ENCODE measurements around the gene NR2C2AP.
"Not testable (repeated sequence)": the region's sequence is repeated elsewhere in the genome, so short reads cannot be mapped to it uniquely, and the experiment has no call there.

The NR2C2AP gene

GRCh38 chr19:19179548-19180441 lies 23.4 kb downstream of the NR2C2AP start:
- no peak for DNase-seq

- DNase-seq = no peak
These were observed 26.3 kb downstream of the NR2C2AP start for GRCh38 chr19:19176950-19177349.

DNA sequence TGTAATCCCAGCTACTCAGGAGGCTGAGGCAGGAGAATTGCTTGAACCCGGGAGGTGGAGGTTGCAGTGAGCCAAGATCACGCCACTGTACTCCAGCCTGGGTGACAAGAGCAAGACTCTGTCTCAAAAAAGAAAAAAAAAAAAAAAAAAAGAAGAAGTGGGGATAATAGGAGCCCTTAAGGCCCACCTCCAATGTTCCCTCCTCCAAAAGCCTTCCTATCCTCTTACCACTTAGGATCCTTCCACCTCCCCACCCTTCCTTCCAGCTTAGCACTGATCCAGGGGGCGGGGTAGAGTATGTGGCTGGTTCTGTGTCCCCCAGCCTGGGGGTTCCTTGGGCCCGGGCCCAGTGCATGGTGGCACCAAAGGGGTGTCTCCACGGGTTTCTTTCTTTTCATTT lies 30.0 kb downstream of the NR2C2AP start:
- DNase-seq = not testable (repeated sequence)

DNA sequence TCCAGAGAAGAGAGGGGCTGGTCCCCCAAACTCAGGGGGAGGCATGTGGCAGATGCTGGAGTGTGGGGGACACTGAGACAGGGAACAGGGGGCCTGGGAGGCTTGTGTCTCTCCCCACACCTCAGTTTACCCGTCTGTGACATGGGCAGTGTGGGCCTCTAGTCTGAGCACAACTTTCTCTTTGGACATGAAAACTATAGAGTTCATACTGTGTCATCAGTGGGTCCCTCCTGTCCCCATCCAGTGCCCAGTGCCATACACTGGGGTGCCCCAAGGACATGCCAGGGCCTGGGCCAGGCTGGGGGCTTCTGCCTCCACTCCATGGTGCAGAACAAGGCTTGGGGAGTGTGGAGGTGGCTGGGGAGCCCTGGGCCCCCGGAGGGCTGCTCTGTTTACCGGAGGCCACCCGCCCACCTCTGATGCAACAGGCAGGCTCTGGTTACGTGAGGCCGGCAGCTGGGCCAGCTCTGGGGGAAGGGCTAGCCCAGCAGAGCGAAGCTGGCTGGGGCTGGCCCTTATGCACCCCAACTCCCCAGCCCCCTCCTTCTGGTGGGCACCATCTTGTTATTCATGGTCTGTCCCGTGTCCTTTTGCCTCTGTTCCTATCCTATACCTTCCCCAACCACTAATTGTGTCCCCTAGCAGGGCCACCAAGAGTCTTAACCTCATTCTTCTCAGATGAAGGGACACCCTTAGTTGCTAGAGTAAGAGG lies 31.2 kb downstream of the NR2C2AP start:
- peak; percentile 79 for DNase-seq

DNA sequence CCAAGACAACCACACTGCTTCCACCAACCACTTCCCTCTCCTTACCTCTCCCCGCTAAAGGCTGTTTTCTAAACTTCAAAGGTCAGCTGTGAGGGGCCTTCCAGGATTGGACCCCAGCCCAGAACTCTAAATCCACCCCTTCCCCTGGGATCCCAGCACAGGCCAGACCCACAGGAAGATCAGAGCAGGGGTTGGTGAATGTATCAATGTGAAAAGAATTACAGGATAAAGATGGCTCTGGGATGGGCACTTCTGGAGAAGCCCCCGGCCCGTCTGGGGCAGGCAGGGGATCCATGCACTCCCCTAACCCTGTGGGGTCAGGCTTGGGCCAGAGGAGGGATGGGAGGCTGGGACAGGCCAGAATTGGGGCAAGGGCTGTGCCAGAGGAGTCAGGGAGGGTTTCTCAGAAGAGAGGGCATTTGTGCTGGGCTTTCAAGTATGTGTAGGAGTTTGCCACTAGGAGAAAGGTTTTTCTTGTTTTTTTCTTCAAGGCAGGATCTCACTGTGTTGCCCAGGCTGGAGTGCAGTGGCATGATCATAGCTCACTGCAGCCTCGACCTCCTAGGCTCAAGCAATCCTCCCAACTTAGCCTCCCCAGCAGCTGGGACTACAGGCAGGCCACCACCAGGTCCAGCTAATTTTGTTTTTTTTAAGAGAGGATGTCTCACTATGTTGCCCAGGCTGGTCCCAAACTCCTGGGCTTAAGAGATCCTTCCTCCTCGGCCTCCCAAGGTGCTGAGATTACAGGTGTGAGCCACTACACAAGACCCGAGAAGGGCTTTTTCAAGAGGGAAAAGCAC lies 32.1 kb downstream of the NR2C2AP start:
- DNase-seq = peak; percentile 54

GRCh38 chr19:19170053-19170872 lies 33.0 kb downstream of the NR2C2AP start, which contains the start of gene MEF2B:
Gene MEF2B, minus strand, starts transcription at chr19:19170263. Its CDS starts 19,528 bp downstream, at chr19:19150735.
- DNase-seq = peak; percentile 56

- DNase-seq = no peak
These were observed 33.8 kb downstream of the NR2C2AP start for GRCh38 chr19:19169236-19170052.

GRCh38 chr19:19167612-19168011 lies 35.6 kb downstream of the NR2C2AP start:
- DNase-seq = no peak

GRCh38 chr19:19165396-19165795 lies 37.8 kb downstream of the NR2C2AP start:
- no peak for DNase-seq

- DNase-seq = no peak
These were observed 40.7 kb downstream of the NR2C2AP start for GRCh38 chr19:19162495-19162894.

GRCh38 chr19:19160461-19161035 lies 42.7 kb downstream of the NR2C2AP start:
- no peak for DNase-seq

DNA sequence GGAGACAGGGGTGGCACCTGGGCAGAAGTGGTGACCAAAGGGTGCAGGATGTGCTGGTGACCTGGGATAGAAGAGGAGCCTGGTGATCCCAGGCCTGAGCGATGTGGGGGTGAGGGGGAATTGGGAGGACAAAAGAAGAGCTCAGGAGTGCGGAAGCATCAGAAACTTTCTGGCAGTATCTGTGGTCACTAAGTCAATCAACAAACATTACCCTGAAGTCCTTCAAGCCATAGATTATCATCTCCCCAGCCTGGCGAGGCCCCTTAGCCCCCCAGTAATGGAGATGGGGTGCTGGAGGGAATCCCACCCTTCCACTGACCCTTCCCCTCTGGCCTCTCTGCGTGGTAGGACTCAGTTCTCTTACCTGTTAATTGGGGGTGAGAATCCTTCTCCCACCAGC lies 43.7 kb downstream of the NR2C2AP start:
- DNase-seq = no peak

DNA sequence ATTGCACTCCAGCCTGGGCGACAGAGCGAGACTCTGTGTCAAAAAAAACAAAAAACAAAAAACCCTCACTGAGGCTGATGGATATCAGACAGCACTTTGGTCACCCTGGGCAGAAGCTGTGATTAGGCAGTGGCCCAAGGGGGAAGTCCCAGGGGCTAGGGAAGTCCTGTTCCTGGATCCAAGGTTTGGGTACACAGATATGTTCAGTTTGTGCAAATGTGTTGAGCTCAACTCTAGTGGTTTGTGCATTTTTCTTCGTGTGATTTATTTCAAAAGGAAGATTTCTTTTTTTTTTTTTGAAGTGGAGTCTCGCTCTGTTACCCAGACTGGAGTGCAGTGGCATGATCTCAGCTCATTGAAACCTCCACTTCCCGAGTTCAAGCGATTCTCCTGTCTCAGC lies 45.4 kb downstream of the NR2C2AP start:
- DNase-seq = no peak

DNA sequence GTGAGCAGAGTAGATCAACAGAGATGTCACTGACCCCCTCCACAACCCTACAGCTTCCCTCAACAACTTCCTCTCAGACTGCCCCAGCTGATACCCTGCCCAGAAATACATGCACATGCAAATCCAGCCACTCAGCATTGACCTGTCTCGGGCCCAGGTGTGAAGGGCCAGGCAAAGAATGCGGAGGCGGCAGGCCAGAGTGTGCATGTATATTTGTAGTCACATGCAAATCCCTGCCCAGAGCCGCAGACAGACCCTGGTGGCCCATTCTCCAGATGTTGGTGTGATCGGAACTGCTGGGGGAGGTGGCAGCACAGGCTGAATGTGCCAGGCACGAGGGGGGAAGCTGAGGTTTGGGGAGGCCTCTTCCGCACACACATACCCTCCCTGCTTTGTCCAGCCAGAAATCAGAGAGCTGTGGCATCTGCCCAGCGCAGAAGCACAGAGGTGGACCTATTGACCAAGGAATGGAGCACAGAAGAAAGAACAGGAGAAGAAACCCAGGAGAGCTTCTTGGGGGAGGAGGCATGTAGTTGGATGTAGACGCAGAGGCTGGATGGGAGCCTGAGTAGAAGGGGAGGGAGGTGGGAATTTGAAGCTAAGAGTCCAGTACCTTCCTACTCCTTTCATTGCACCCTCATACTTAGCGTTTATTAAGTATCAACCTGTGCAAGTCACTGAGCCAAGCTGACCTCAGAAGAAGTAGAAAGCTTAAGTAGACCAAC lies 47.6 kb downstream of the NR2C2AP start:
- no peak for DNase-seq

- DNase-seq = no peak
These were observed 48.3 kb downstream of the NR2C2AP start for GRCh38 chr19:19154768-19155494.

DNA sequence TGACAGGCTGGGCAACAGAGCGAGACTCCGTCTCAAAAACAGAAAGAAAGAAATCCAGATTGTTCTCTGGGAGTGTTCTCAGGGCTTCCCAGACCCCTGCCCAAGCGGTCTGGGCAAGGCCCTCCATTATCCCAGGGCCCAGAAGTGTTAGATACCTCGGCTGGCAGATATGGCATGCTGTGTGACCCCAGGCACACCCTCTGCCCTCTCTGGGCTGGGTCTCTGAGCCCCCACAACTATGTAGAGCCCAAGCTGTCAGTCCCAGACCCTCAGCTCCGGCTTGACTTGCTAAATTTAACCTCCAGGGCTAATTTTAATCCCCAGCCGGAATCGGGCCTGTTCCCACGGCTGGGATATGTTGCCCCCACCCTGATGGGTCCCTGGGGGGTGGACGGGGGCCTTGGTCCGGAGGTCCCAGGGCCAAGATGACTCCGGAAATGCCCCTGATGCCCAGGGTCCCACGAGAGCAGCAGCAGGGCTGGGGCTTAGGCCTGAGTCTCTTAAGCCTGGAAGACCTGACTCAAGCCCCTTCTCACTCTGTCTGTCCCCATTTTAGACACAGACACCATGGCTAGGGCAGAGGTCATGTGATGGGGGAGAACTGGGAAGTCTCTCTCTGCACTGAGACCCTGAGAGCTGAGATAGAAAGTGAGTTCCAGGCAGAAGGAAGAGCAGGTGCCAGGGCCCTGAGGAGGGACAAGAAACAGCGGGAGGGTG lies 50.4 kb downstream of the NR2C2AP start:
- DNase-seq = no peak

DNA sequence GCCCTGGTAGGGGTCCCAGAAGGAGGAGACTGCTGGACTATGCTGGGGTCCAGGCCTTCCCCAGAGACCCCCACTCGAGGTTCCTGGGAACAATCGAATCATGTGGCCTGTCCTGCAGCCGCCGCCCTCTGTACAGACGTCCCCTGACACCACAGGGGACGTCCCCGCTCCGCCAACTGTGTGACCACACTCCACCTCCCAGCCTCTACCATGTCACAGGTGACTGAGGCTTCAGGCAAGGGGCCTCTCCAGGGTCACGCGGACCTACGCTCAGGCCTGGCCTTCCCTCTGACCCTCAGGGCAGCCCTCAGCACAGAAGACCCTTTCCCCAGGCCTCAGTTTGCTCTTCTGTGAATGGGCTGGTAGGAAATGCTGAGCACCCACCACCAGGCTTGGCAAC lies 51.8 kb downstream of the NR2C2AP start:
- DNase-seq = no peak

All from fibroblast of upper back skin (primary cell).